Measurements from ENCODE around the gene DDTL.
"Not testable (repeated sequence)": the region's sequence is repeated elsewhere in the genome, so short reads cannot be mapped to it uniquely, and the experiment has no call there.

Gene DDTL

DNA sequence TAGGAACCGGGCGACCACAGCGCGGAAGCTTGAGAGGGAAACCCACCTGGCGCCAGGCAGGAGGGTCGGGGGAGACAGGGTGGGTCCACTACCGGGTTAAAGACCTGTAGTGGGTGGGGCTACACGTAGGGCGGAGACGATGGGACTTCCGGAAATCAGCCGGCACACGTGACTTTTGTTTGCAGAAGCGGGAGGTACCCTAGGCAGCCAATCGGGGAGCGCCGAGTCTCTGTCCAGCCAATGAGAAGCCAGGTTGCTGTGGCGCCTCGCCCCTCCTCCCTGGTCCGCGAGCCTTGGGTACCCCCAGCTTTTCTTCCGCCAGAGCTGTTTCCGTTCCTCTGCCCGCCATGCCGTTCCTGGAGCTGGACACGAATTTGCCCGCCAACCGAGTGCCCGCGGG lies at the start of gene DDTL:
TSS of gene DDTL (plus strand) at position 321 of the 400 bp plus-strand sequence. CDS start at position 348, 27 bp downstream.
- DNase-seq (ENCODE audit: low spot score), result not testable (repeated sequence)

DNA sequence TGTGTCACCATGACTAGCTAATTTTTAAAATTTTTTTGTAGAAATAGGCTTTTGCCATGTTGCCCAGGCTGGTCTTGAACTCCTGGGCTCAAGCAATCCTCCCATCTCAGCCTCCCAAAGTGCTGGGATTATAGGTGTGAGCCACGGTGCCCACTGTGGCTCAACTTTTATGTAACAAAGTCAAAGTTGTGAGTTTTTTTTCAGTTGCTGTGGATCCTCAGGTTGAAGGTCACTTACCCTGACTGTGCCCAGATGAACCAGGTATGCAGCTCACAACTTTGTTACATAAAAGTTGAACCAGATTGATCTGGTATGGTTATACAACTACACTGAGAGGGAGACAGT lies 46.4 kb upstream of the DDTL start:
- not testable (repeated sequence) for DNase-seq (ENCODE audit: low spot score)

DNA sequence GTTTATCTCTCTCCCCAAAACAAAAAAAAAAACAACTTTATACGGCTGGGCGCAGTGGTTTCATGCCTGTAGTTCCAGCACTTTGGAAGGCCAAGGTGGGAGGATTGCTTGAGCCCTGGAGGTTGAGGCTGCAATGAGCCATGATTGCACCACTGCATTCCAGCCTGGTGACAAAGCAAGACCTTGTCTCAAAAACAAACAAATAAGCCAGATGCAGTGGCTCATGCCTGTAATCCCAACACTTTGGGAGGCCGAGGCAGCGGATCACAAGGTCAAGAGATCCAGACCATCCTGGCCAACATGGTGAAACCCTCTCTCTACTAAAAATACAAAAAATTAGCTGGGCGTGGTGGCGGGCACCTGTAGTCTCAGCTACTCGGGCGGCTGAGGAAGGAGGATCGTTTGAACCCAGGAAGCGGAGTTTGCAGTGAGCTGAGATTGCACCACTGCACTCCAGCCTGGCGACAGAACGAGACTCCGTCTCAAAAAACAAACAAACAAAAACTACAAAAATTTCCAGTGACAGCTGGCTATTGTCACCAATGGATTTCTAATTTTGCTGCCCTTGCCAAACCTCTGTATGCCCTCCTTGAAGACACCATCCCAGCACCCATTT lies 45.0 kb upstream of the DDTL start:
- DNase-seq (ENCODE audit: low spot score), result not testable (repeated sequence)

DNA sequence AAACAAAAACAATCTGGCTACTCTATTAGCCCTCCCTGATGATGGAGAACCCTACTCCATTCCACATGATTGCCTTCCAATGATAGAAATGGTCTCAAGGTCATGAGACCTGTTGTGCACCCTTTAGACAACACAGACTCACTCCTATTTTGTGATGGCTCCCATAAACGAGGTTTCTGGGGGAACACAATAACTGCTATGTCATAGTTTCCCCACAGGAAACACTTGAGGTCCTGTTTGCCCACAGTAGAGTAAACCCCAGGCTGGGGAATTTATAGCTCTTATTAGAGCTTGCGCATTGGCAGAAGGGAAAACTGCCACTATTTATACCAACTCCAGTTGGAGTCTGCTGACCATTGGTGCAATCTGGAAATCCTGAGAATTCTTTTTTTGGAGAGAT lies 43.8 kb upstream of the DDTL start:
- DNase-seq (ENCODE audit: low spot score), result no peak

DNA sequence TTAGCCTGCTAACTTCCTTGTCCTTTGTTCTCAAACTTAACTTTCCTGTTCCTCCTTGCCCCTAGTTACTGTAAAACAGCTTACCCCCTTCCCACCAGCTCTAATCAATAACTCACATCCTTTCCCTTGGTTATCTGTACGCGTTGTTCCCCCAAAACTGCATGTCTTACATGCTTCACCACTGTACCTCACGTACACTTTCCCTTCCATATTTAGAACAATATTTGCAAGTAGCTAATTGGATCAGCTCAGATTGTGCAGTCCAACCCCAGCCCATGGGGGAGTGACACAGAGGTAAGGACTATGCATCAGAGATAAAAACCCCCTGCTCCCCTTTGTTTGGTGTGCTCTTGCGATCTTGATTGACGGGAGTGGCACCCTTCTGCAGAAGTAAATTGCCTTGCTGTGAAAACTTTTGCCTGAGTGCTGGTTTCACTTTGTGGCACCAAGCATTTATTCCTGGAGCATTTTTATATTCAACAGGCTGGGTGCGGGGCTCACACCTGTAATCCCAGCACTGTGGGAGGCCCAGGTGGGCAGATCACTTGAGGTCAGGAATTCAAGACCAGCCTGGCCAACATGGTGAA lies 41.6 kb upstream of the DDTL start:
- no peak for DNase-seq (ENCODE audit: low spot score)

DNA sequence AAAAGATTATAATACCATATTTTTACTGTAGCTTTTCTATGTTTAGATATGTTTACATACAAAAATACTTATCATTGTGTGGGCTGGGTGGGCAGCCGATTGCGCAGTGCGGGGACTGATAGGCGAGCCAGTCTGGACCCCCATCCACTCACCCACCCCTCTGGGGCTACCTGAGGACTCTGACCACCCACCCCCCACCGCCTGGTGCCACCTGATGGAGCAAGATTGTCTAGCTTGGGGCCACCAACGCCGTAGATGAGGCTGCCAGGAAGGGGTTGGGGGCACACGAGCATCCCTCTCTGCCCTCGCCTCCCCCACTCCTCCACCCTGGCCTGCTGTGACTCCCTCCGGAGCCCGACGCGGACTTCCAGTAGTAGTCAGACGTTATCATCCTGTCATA lies 40.1 kb upstream of the DDTL start:
- no peak for DNase-seq (ENCODE audit: low spot score)

DNA sequence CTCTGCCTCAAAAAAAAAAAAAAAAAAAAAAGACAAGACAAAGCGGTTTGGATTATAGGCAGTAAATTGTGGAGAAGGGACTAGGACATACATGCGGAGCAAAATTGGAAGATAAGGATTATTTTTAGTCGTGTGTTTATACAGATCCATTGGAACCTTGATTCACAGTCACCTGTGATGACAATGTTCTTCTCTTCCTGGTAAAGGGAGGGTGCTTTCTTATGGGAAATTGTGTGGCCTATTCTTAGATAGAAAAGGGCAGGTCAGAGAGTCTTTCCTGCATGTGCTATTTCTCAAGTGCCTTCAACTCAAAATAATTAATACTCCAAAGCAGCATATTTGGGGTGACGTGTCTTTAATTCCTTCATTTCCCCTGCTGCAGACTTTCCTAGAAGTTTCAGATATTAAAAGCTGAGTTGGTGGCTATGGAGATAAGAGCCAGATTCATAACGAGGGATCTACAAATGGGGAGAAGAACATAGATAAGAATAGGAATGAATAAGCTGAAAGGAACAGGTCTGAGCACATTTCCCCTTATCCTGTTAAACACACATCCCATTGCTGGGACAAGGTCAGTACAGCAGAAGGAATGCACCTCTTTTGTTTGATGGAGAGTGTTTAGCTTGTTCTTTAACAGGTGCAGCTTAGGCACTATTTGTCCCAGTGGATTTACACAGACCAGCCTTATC lies 28.2 kb upstream of the DDTL start:
- no peak for DNase-seq (ENCODE audit: low spot score)

DNA sequence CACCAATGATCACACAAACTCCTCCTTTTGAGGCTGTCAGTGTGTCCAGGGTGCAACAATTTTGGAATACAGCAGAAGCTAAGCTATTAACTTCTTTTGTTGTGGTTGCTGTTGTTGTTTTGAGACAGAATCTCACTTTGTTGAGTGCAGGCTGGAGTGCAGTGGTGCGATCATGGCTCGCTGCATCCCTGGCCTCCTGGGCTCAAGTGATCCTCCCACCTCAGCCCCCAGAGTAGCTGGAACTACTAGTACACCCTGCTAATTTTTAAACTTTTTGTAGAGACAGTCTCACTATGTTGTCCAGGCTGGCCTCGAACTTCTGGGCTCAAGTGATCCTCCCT lies 27.7 kb upstream of the DDTL start:
- no peak for DNase-seq (ENCODE audit: low spot score)

DNA sequence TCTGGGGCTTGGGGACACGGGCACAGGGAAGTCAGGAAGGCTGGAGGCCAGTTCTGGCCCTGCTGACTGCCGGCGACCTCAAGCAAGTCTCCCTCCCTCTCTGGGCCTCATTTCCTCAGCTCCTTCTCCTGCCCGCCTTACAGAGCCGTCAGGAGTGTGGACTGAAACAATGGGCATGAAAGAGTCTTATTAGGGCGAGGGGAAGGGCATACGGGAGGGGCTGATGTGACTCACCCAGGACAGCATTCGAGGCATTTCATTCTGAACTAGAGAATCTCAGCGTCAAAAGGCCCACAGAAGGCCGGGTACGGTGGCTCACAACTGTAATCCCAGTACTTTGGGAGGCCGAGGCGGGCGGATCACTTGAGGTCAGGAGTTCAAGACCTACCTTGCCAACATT lies 26.5 kb upstream of the DDTL start:
- DNase-seq (ENCODE audit: low spot score), result not testable (repeated sequence)

DNA sequence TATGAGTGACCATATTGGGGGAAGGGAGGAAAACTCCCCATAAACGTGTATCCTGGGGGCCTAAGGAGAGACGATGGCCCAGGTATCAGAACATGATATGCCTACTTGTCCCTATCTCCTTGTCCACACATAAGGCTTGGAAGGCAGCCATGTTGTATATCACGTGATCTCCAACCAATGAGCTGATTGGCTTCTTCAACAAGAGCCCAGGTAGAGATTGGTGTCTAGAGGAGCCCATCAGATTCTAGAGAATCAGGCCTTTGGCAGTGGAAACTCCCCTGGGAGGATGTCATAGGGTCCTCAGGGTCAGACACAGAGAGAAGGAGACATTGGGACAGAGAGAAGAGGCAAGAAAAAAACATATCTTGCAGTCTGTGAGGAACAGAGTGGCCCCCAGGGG lies 19.3 kb upstream of the DDTL start:
- DNase-seq (ENCODE audit: low spot score), result not testable (repeated sequence)

DNA sequence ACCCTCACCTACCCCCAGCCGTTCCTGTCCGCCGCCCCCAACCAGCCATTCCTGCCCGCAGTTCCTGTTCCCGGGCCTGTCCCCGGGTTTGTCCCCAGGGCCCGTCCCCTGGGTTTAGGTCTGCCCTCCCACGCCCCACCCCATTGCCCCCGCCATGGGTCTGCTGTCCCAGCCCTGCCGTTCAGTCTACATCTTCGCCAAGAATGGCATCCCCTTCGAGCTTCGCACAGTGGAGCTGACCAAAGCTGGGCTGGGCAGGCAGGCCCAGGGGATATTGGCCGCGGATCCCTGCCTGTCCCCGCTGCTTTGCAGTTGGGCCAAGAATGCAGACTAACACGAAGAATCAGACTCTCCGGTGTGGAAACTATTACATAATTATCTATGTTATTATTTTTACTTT lies 16.9 kb upstream of the DDTL start:
- not testable (repeated sequence) for DNase-seq (ENCODE audit: low spot score)

DNA sequence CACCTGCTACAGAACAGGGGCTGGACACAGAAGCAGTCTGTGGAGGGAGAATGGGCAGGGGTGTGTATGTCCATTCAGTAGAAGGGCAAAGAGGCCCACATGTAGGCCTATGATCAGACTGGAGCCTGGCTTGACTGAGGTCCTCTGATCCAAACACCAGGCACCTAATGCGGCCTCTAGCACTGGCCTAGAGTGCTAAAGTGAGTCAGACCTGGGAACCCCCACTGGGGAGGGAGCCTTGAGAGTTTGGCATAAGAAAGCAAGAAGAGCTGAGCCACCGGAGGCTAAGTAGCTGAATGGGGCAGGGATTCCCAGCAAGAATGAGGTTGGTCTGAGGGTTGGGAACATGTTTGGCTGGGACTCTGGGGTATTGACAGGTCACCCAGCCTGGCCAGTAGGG lies 15.3 kb upstream of the DDTL start:
- DNase-seq (ENCODE audit: low spot score), result not testable (repeated sequence)

DNA sequence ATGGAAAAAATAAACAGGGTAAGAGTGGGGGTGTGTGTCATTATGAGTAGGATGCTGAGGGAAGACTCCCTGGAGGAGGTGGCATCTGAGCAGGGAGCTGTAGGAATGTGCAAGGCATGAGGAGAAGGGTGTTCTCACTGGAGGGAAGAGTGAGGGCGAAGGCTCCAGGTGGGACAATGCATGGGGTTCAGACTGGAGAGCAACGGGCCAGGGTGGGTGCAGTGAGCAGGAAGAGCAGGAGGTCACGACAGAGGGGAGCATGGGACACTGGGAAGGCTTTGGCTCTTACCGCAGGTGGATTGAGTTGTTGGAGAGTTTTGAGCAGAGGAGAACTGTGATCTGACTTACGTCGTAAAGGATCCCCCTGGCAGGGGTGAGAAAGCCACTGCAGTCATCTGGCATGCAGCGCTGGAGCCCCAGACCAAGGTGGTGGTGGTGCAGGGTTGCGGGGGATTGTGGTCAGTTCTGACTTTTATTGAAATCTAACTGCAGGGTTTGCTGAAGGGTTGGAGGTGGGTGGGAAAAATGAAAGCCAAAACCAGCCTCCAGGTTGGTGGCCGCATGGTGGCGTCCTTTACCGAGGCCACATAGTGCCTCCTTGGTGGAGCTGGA lies 13.8 kb upstream of the DDTL start:
- not testable (repeated sequence) for DNase-seq (ENCODE audit: low spot score)

DNA sequence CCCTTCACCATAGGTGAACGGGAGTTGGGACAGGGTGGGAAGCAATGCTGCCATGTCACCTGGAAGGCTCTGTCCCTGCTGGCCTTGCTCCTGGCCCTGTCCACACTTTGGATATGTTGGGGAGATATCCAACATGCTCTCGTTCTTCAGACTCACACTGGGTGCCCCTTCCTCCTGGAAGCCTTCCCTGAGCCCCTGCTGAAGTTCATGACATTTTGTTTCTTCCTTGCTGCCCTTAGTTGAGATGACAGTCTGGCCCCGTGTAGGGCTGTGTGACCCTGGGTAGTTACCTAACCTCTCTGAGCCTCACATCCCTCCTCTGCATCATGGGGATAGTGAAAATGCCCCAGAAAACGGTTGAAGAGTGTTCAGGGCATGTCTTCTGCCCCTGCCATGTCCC lies 13.2 kb upstream of the DDTL start:
- not testable (repeated sequence) for DNase-seq (ENCODE audit: low spot score)

DNA sequence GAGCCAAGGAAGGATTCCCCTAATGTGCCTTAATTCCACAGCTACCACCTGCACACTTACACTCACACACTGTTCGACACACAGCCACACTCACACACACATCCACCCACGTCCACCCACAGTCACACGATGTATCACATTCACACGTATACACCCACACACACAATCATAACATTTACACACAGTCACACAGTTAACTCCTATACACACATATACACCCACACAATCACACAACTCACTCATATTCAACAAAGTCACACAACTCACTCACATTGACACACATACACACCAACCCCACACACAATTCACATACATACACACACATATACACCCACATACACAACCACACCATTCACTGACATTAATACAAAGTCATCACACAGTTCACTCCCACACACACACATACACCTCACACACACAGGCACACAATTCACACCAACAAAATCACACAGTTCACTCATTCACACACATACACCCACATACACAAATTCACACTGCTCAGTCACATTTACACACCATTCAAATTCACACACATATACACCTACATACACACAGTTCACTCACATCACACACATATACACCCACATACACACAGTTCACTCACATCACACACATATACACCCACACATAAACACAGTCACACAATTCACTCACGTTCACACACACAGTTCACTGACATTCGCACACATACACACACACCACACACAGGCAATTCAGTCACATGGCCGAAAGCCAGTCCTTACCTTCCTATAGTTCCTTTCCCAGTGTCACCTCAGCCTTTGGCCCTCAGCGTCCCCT lies 12.3 kb upstream of the DDTL start:
- not testable (repeated sequence) for DNase-seq (ENCODE audit: low spot score)

DNA sequence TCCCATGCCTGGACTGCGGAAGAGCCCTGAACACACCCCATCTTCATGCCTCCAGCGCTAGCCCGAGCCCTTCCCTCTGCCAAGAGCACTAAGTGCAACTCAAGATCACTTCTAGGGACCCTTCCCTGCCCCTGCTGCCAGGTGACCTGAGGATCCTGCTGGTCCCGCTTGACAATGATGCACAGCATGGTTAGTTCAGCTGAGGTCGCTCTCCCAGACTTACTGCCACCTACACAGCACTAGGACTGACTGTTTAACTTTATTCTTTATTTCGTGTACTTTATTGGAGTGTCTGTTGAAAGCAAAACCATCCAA lies 11.7 kb upstream of the DDTL start:
- DNase-seq (ENCODE audit: low spot score), result not testable (repeated sequence)

DNA sequence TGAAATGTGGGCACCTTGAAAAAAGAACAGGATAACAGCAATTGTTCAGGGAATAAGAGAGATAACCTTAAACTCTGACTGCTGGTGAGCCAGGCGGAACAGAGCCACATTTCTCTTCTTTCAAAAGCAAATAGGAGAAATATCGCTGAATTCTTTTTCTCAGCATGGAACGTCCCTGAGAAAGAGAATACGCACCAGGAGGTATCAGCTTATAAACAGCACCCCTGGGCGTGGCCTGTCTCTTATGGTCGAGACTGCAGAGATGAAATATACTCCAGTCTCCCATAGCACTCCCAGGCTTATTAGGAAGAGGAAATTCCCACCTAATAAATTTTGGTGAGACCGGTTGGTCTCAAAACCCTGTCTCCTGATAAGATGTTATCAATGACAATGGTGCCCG lies 10.8 kb upstream of the DDTL start:
- DNase-seq (ENCODE audit: low spot score), result not testable (repeated sequence)

DNA sequence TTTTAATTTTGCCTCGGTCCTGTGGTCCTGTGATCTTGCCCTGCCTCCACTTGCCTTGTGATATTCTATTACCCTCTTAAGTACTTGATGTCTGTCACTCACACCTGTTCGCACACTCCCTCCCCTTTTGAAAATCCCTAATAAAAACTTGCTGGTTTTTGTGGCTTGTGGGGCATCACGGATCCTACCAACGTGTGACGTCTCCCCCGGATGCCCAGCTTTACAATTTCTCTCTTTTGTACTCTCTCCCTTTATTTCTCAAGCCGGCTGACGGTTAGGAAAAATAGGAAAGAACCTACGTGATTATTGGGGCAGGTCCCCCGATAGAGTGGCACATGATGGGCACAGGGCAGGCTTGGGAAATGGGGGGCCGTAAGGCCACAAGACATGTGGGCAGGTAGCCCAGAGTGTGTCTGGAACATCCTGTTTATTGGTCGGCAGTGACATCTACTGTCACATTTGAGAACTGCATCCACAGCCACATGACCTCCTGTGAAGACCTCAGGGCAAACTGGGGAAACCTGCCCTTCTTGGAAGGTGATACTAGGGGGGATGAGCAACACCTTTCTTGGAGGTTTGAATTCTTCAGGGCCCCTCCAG lies 10.3 kb upstream of the DDTL start:
- DNase-seq (ENCODE audit: low spot score), result peak; percentile 42

DNA sequence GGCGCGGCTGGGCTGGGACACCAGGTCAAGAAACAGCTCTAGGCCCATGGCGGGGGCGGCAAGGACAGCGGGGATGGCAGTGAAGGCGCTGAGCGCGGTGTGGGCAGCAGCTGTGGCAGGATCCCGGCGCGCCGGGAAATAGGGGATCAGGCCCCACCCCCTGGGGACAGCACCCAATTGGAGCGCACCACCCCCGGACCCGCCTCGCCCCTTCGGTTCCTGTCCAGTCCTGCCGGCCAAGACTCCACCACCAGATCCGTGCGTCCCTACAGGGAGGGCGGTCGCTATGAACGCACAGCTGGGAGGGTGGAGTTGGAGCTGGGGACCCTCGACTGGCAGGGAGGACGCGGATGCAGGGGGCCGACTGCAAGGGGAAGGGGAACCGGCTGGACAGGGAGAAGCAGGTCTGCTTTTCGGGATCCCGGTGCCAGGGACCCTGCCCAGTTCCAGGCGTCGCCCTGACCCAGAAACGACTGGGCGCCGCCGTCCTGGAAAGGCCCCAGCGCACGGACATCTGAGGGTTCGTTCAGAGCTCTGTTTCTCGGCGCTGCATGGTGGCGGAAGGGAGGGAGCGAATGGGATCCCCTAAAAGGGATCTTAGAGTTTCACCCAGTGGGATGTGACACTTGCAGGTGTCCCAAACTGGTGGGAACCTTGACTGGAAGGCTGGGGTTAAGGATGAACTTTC lies 5.5 kb upstream of the DDTL start, which contains the start of gene GSTT2B:
TSS of gene GSTT2B (minus strand) at position 112 of the 688 bp plus-strand sequence. CDS start at position 48, 64 bp downstream.
- DNase-seq (ENCODE audit: low spot score), result not testable (repeated sequence)

DNA sequence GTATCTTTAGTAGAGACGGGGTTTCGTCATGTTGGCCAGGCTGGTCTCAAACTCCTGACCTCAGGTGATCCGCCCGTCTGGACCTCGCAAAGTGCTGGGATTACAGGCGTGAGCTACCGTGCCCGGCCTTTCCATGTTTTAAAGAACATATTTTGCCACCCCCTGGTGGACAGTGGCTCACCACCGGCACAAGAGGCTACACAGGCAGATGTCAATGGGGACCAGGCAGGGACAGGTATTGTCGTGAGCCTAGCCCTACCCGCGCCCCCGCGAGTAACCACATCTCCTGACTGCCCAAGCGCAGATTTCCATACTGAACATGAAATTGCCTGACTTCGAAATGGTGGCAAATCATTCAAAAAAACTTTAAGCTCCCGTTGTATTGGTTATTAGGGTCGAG lies 594 bp upstream of the DDTL start:
- DNase-seq (ENCODE audit: low spot score), result not testable (repeated sequence)

DNA sequence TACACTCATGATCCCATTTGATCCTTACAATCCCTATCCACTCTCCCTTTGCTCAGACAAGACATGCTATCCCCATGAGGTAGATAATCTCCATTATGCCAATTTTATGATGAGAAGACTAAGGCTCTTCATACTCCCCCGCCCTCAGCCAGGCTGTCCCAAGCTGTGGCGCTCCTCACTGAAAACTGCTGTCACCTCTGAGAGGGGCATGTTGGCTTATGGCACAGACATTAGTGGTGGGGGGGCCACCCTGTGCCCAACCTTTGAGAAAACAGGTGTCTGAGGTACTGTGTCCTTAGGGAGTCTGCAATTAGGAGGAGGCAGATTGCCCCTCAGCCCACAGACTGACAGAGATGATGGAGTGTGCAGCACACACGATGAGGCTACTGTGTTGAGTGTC lies 2.4 kb downstream of the DDTL start:
- DNase-seq (ENCODE audit: low spot score), result no peak
